HG03521 (cell line): ENCODE measurements around the gene MSL3B.
A peak's percentile ranks its signal among the peaks of the same experiment; 100 is the strongest.

Experiments
- ATAC-seq: cut with Tn5 transposase; IDR thresholded peaks from one replicate; pipeline ENCODE4 v1.9.1; 2021; ENCODE audit warnings: mild to moderate bottlenecking, moderate library complexity; ENCODE audit not compliant: unreplicated experiment

MSL3B gene

DNA sequence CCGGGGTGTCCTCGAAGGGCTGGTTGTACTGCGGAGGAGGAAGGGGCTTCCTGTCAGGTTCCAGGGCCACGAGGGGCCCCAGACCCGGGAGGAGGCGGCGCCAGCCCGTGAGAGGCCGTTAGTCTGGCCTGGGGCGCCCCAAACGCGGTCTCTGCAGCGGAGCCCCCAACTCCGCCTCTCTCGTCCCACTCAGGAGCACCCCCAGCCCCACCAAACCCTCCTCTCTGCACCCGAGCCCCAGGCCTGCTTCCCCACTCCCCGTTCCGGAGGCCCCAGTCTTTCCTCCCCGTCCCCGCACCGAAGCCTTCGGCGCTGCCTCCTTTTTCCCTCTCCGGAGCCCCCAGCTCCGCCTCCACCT lies 14.3 kb downstream of the MSL3B start:
- peak; percentile 2 for ATAC-seq

DNA sequence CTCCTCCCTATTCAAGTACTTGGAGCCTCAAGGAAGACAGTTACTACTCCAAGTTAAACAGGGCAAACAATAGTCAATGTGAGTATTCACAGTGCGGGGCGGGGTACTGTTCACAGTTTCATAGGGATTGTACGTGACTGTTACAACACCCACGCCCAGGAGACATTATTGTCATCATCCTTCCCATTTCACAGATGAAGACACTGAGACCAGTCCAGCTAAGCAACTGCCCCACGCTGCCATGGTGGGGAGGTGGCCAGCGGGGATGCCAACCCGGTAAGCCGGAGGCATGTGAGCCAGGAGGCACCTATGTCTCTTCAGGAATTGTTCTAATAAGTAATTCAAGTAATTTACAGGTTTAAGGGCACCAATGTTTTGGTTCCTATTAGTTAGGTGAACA lies 14.8 kb downstream of the MSL3B start:
- ATAC-seq: no peak

DNA sequence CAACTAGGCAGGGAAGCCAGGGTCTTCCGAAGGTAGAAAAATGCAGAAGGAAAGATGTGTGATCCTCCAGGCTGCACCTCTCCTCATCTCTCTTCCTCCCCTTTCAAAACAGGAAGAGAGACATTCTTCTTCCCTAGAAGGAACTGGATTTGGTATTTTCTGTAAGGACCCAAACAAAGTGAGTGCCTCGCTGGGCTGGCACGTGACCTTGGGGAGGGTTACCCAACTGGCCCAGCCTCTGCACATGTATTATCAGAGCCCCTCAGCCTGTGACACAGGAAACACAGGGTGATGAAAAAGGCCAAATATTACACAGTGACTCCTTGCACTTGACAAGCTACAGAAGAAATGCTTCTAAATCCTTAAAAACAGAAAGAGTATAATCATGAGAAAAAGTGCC lies 16.1 kb downstream of the MSL3B start:
- no peak for ATAC-seq

DNA sequence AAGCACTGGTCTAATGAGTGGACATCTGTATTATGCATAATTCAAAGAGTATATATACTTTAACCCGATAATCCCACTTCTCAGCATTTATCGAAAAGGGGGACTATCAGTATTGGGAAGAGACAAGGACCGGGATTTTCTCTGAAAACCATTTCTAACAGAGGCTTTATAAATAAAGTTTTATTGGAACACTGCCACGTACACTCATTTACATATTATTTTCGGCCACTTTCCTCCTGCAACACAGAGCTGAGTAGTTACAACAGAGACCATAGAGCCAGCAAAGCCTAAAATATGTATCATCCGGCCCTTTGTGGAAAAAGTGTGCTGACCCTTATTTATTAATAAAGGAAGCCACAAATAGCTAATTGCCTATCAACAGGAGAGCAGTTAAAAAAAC lies 17.0 kb downstream of the MSL3B start:
- no peak for ATAC-seq

DNA sequence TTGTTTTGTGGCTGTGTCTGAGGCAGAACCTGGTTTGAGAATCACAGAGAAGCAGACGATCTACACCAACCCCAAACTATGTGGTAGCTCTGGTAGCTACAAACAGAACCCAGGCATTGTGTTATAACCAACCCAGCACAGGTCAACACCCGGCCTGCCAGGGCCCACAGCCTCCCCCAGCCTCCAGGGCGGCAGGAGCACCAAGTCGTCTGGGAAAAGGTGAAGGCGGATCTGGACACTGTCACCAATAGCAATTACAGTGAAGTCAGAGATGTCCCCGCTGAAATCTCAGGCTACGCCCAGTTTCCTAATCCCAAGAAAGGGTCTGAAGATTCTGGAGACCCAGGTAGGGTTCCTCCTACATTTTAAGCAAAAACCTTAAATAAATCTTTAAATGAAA lies 17.4 kb downstream of the MSL3B start:
- no peak for ATAC-seq

DNA sequence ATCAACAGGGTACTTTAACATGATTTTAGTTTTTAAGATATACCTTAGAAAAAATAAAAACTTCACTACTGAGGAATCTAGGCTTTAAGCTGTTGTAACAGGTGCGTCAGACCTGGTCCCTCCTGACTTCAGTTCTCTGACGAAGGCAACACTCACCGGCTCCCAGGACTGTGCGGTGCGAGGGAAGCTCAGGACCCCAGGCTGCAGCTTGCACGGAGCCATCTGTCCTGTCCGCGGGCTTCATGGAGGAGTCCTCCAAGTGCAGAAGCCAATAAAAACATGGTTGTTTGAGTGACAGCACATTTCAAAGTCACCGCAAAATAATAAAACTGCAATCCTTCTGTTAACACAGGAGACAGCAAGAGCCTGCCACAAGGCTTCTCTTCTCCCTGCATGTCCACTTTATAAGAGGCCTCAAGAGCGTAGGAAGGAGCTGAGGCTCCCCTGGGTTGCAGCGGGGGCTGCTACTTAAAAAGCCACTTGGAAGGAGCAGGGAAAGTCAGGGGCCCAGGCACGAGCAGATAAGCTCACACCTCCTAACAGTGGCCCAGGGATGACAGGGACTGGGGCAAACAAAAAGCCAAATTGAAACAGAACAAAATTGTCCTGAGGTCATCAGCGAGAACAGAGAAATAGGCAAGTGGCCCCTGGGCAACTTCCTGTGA lies 18.4 kb downstream of the MSL3B start:
- no peak for ATAC-seq

DNA sequence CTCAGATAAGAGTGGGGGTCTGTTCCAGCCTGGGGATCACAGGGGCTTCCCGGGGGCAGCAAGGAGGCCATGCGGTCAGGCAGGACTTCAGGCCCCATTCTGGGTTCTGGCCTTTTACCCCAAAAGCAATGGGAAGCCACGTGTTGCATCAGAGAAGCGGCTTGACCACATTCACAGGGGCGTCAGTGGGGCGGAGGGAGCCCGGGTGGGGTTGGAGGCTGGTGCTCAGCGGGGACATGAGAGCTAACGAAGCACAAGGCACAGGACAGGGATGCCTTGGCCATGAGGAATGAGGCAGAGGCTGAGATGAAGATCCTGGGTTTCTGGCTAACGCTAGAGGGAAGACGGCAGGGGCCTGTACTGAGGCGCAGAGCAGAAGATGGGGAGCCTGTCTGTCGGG lies 19.9 kb downstream of the MSL3B start:
- ATAC-seq: no peak

DNA sequence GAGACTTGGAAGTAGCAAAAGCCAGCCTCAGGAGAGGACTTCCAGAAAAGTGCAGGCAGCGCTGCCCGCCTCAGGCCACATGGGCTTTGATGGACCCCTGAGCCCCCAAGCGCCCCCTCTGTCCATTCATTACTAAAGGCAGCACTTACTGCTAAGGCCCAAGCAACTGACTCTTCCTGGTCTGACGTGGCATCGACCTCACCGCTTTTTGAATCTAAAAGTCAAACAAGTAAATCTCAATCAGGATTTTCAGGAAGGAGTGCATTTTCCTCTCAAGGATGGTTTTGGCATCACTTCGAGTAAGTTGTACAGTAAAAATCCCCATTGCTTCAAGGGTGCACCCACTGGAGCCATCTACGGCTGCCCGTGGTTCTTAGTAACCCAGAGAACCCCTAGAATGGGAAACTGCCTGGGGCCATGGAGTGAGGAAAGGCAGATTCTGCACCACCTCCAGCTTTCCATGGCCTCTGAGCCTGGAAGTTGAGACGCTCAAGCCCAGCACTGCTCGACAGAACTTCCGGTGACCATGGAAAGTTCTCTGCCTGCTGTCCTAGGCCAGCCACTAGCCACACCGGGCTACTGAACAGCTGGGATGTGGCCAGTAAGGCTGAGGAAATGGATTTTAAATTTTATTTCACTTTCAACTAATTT lies 20.8 kb downstream of the MSL3B start:
- ATAC-seq: no peak

DNA sequence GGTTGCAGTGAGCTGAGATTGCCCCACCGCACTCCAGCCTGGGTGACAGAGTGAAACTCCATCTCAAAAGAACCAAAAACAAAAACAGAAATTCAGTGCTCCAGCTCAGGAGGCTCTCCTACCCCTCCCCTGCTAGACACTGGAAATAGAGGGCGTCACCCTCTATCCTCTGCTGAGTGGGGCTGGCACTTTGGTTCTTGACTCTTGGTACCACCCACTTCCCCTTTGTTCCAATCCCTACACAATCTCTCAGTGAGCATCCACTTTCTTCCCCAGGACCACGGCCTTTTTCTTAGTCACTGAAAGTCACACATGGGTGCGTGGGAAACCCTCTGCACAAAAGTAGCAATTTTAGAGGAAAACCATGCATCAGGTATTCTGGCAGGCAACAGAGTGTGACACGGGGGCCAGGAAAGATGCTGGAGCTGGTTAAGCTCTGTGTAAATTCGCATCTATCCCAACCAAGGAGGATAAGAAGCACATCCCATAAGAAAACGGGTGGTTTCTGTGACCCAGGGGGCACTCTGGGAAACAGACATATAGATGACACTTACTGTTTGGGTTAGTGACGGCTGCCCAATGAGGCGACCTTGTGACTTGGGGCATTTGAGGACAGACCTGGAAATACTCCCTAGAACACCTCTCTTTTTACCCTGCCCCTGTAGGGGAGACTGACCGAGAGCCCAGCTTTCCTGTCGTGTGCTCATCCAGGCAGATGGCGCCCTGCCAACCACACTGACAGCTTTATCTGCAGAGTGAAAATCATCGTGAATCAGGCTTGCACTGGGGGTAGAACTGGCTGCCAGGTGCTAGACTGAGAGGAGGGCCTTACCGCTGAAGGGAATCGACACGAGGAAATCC lies 21.6 kb downstream of the MSL3B start:
- no peak for ATAC-seq

DNA sequence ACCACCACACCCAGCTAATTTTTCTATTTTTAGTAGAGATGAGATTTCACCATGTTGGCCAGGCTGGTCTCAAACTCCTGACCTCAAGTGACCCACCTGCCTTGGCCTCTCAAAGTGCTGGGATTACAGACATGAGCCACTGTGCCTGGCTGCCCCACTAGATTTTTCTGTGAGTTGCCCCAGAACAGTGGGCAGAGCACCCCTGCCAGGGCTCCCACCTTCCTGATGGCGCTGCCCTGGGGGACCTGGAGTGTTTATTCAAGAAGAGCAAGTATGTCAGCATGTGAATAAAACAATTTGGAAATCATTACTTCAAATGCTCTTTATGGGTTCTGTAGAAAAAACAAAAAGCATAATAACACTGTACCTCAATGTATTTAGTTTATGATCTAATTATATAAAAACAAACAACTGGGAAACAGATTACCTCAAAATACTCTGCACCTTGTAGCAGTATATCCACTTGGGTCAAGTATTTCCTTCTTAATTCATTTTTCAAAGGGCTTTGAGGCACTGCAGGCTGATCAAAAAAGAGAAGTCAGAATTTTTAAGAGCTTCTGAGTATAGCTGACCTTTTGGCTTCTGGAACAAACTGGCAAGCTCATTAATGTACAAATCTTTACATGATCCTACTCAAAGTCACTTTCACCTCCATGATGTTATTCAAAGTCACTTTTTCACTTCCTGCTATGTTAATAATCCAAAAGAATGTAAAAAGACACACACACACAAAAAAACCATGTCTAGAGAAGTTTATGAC lies 22.7 kb downstream of the MSL3B start:
- ATAC-seq: no peak

DNA sequence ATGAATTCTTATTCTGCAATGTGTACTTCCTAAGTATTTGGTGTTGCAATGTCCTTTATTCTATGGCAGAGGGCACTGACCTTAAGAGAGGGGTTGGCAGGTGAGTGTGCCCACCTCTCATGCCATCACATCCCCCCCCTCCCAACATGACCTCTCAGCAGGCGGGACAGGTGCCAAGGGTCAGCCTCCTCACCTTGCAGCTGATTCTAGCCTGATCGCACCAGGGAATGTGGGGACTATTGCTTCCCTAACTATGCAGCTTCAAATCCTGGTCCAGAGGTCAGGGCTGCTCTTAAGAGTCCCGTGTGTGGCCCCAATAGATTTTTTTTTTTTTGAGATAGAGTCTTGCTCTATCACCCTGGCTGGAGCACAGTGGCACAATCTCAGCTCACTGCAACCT lies 23.4 kb downstream of the MSL3B start:
- ATAC-seq: no peak

DNA sequence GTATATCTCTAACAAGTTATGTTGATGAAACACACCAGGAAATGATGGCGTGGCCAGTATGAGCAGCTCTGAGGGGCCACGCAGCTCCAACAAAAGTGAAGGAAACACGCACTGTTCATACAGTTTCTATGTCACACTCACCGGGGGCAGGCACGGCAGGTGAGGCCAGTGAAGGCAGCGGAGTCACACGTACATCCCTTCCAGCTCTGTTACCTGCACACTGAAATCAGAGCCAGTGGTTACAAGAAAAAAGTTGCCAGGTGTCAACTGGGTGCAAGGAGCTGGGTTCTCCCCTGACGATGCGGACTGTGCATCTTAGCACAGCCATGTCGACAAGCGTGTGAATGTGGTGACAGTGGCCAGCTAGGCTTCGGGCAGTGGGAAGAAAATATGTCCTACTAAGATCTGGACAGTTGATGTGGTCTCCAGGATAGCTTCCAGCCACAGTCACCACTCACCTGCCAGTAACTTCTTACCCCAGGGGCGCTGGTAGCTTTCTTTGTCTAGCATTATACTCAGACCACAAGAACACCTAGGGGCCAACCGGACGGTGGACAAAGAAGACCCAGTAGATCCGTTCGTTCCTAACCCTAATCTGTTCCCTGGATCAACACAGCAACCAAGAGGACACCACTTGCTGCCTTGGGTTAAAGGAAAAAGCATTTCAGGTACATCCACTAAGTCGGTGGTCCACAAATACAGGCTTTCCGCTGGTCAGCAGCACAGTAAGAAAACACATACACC lies 23.9 kb downstream of the MSL3B start:
- ATAC-seq: no peak

DNA sequence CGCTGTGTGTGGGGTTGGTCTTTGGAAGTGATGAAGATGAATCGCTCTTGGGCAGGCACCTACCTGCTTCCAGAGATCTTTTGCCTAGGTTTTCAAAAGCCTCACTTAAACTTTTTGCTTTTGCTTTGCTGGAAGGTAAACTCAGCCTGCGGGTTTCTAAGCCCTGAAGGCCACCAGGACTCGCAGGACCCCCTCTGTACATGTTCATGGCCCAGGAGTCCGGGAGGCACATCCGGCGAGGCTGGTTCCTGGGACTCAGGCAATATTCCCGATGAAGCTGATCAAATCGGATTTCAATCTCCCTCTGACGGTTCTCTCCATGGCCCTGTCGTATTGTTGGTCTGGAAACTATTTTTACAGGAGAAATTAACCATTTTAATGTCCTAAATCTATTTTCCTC lies 27.0 kb downstream of the MSL3B start:
- no peak for ATAC-seq

DNA sequence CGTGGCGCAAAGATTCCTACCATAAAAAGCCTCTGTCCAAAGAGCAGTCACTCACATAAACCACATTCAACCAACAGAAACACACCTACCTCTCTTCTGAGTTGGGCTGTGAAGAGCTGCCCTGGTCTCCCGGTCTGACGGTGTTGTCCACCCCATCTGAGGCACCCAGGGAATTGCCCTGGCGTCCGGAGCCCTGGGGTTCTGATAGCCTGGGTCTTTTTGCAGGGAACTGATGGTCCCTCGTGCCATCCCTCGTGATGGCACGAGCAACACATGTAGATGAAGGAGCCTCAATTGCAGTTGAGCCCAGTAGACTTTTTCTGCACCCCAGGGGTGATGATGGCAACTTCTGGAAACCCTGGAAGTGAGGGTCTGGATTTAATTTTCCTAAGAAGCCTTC lies 27.7 kb downstream of the MSL3B start:
- no peak for ATAC-seq

DNA sequence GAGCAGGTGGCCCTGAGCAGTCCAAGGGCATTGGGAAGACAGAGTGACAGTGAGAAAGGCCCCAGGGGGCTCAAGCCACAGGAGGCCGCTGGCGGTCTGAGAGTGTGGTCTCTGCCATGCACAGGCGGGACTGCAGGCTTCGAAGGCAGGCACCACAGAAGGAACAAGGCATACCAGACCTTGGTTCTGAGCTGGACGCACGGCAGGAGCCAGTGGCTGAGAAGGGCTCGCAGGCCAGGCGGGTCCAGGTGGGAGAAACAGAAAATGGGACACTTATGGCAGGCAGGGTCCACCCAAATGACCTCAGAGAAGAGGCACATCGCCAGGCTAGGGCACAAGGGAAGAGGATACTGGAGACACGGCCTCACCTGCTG lies 28.8 kb downstream of the MSL3B start:
- ATAC-seq: no peak

DNA sequence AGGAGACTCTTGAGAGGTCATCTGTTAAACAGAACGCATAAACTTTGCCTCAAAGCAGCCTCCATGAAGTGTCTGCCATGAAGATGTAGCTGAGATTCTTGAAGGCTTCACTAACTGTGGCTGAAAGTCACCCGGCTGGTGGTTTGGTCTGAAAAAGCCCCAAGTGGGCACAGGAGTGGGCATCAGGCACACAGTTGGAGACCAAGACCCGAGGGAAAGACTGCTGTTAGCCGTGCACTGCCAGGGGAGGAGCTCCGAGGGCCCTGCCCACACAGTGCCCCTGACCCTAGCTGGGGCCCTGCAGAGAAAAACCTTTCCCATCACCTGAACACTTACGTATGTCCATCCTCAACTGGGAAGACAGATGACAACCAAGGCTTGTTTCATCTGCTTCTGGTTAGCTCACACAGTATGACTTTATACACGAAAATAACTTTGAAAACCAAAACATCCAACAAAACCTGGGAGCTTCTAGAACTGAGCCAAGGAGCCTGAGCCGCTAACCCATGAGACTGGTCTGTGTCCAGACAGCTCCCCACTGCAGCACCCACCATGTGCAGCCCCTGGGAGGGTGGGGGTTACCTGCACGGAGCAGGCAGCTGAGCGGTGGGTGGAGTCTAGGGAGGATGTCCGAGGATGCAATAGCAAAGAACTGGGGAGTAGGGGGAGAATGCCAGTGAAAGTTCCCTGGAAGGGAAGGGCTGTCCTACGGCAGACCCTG lies 29.3 kb downstream of the MSL3B start:
- ATAC-seq: no peak

DNA sequence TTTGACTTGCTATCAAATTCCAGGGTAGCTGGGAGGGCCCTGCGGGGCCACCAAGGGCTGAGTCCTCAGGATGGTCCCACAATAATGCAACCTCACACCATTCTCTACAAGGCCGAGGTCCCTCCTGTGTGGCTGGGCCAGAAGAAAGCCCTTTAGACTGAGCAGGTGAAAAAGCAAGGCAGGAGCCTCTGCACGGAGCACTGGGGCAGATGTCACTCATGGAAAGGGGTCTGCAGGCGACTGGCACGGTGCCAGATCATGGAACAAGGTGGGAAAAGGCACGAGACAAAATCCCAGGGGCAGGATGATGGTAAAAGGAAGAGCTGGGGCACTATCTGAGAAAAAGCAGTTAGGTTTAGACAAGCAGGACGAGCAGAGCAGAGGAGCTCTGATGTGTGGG lies 29.9 kb downstream of the MSL3B start:
- ATAC-seq: no peak

DNA sequence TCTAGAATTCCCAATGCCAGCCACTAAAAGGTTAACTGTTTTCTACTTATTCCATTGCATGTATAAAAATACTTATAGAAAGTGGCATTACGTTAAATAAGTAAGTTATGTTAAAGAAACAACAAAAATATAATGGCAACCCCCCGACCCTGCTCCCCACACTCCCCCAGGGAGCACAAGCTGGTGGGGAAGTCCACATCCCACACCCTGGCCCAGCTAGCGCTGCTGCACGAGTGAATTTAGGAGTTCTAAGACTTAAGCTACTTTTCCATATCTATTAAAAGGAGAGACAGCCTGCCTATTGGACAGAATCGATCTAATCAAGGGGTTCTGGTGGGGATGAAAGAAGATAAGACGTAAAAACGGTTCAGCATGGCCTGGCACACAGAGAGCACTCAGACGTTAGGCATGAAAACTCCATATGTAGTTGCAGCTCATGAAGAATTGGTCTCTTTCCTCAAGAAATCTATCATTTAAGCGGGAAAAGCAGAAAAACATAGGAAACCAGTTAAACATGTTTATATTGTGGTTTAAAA lies 30.4 kb downstream of the MSL3B start:
- no peak for ATAC-seq

DNA sequence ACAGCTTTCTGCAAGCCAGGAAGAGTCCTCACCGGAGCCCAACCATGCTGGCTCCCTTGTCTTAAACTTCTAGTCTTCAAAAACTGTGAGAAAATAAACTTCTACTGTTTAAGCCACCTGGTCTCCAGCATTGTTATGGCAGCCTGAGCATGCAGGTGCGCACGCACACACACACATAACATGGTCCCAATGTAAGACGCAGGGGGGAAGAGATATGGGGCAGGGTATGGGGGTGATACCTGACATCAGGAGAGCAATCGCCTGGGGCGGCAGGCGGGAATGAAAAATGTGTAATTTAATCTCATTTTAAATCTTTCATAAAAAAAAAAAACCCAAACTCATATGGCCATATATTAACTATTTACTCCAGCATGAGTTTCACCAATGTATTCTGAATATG lies 31.8 kb downstream of the MSL3B start:
- no peak for ATAC-seq
